HL-60 (cell line): ENCODE measurements around the gene WDR33.
A peak's percentile ranks its signal among the peaks of the same experiment; 100 is the strongest.
"Not testable (repeated sequence)": the region's sequence is repeated elsewhere in the genome, so short reads cannot be mapped to it uniquely, and the experiment has no call there.

Experiments used
- DNase-seq, 2 experiments: peaks; one replicate each; pipeline ENCODE4 v3.0.0-alpha.2; 2010 to 2020; ENCODE audit warnings: low read depth in 1 of 2, low spot score in 1 of 2
- H3K27ac ChIP-seq: fragments of 250-450 bp; sonication (Bioruptor Pico); replicated peaks from 2 replicates; pipeline ENCODE4 v1.5.1; 2020; ENCODE audit warnings: mild to moderate bottlenecking, moderate library complexity
- H3K27me3 ChIP-seq: fragments of 250-450 bp; sonication (Bioruptor Pico); 2 replicates; pipeline ENCODE4 v1.5.1; 2021; ENCODE audit warnings: mild to moderate bottlenecking, moderate library complexity; ENCODE audit not compliant: insufficient read depth, poor library complexity, severe bottlenecking
- H3K4me3 ChIP-seq: replicated peaks from 2 replicates; pipeline ENCODE4 v1.5.1; 2011; ENCODE audit warnings: mild to moderate bottlenecking, control low read depth, low read length; ENCODE audit not compliant: insufficient read depth
- CTCF ChIP-seq: IDR thresholded peaks from one replicate; pipeline ENCODE4 v1.5.1; 2011; ENCODE audit warnings: low read length, control low read depth, inconsistent platforms; ENCODE audit not compliant: insufficient read depth
- GABPA ChIP-seq: IDR thresholded peaks from 2 replicates; pipeline ENCODE4 v1.6.1; 2012; ENCODE audit warnings: low read depth
- POLR2AphosphoS5 ChIP-seq: IDR thresholded peaks from 2 replicates; pipeline ENCODE4 v1.6.1; 2012; ENCODE audit warnings: low read depth
- REST ChIP-seq: IDR thresholded peaks from 2 replicates; pipeline ENCODE4 v1.6.1; 2012; ENCODE audit warnings: low read depth; ENCODE audit not compliant: insufficient replicate concordance
- SPI1 ChIP-seq: IDR thresholded peaks from 2 replicates; pipeline ENCODE4 v1.6.1; 2012; ENCODE audit warnings: low read depth, mild to moderate bottlenecking, borderline replicate concordance

The WDR33 gene

GRCh38 chr2:127840893-127841292 lies 29.9 kb upstream of the WDR33 start:
- no peak for DNase-seq
- no peak overlapping the region for H3K27ac ChIP-seq
- no peak for TF ChIP-seq GABPA
- no peak for TF ChIP-seq SPI1
- no peak for TF ChIP-seq CTCF
- no peak for TF ChIP-seq REST
- no peak for TF ChIP-seq POLR2AphosphoS5
- H3K27me3 ChIP-seq: no peaks in the 10 kb centered on the region
- no peak overlapping the region for H3K4me3 ChIP-seq

GRCh38 chr2:127834951-127835350 lies 24.0 kb upstream of the WDR33 start:
- no peak for TF ChIP-seq POLR2AphosphoS5
- no peak for TF ChIP-seq GABPA
- TF ChIP-seq CTCF: no peak
- TF ChIP-seq SPI1: no peak
- TF ChIP-seq REST: no peak
- no peak overlapping the region for H3K27ac ChIP-seq
- H3K27me3 ChIP-seq: no peaks in the 10 kb centered on the region
- DNase-seq: no peak
- H3K4me3 ChIP-seq: no peak overlapping the region

- Histone ChIP-seq H3K4me3 (no peak overlapping the region), H3K27me3 (no peaks in the 10 kb centered on the region), H3K27ac (no peak overlapping the region)
- DNase-seq: peak in 1 of 2 experiments; percentile 21
- TF ChIP-seq SPI1 (no peak), CTCF (no peak), GABPA (no peak), REST (no peak), POLR2AphosphoS5 (no peak)
Observed at GRCh38 chr2:127829845-127830246, 18.9 kb upstream of the WDR33 start.

GRCh38 chr2:127826708-127827107 lies 15.7 kb upstream of the WDR33 start:
- not testable (repeated sequence) for H3K27ac ChIP-seq, H3K27me3 ChIP-seq, DNase-seq, H3K4me3 ChIP-seq
